Fibroblast of lung (primary cell): ENCODE results near the gene NEO1.

ENCODE experiments used
- CTCF ChIP-seq, 2 donors: IDR thresholded peaks in 1 of 2; conservative IDR thresholded peaks in 1 of 2; 1 replicate in 1 of 2; 2 replicates in 1 of 2; pipeline ENCODE4 v1.5.1; 2011 to 2012; ENCODE audit warnings: low read length in 2 of 2, control low read depth in 1 of 2, inconsistent platforms in 1 of 2, low read depth in 1 of 2, mild to moderate bottlenecking in 1 of 2
- EZH2 ChIP-seq: IDR thresholded peaks from 2 replicates; pipeline ENCODE4 v1.5.1; 2012; ENCODE audit warnings: low read length, control low read depth, mild to moderate bottlenecking; ENCODE audit errors: missing control alignments

- TF ChIP-seq CTCF (conservative IDR thresholded peaks at IDR 0.05 in 1 of 2, IDR thresholded peaks at IDR 0.05 in 1 of 2; ENCODE audit: low read depth in 1 of 2, low read length in 2 of 2) (no peak), EZH2 (no peak)
These were observed 37.4 kb upstream of the NEO1 start for GRCh38 chr15:73014904-73015303.
